ENCODE results near the gene TPPP3.

The TPPP3 gene

GRCh38 chr16:67393111-67393787, at the start of gene TPPP3:
Gene TPPP3, minus strand, starts transcription at chr16:67393498. Its CDS starts 2,387 bp downstream, at chr16:67391111.
- DNase-seq, result peak; percentile 69

DNA sequence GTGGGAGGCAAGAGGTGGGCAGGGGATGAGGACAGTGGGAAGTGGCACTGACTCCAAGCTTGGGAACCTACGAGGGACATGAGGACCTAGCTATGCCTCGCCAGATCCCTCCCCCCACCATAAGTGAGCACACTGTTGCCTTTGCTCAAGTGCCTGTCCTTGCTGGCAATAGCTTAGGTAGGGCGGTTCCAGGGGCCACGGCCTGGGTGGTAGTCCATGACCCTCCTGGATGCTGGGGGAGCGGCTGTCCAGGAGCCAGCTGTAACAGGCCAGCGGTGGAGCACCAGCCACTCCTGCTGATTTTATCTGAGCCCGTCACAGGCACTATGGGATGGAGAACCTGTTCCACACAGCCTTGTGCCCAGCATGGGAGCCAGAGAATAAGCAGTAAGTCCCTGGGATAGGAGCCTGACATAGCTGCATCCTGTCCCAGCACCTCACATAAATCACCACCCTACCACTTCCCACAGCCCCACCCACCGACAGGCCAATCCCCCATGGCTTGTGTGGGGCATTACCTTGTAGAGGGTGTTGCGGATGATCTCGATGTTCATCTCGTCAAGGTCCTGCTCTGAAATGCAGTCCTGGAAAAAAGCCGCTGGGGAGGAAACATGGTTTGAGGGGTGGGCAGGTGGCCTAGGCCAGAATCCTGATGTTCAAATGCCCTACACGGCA, 49.4 kb upstream of the TPPP3 start:
- DNase-seq, result no peak

GRCh38 chr16:67441907-67442306, 48.6 kb upstream of the TPPP3 start:
- DNase-seq, result no peak

DNA sequence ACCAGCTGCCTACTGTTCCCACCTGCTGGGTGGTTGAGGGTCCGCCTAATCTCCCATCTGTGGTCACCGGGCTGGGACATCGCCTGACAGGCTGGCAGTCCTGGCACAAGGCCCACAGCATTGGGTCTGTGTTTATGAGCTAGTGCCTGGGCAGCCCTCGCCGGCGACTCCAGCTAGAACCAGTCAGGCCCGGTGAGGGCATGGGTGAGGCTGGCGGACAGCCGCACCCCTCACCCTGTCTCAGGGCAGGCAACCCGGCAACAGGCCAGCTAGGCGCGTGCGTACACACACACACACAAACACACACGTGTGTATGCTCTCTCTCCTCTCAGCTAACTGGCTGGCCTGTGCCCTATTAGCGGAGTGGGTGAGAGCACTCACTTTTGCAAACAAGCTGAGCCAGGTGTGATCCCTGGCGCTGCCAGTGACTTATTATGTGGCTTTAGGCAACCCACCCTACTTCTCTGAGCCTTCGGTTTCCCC, 48.0 kb upstream of the TPPP3 start:
- no peak for DNase-seq

- DNase-seq, result no peak
Measured at GRCh38 chr16:67438824-67439393, 45.6 kb upstream of the TPPP3 start.

DNA sequence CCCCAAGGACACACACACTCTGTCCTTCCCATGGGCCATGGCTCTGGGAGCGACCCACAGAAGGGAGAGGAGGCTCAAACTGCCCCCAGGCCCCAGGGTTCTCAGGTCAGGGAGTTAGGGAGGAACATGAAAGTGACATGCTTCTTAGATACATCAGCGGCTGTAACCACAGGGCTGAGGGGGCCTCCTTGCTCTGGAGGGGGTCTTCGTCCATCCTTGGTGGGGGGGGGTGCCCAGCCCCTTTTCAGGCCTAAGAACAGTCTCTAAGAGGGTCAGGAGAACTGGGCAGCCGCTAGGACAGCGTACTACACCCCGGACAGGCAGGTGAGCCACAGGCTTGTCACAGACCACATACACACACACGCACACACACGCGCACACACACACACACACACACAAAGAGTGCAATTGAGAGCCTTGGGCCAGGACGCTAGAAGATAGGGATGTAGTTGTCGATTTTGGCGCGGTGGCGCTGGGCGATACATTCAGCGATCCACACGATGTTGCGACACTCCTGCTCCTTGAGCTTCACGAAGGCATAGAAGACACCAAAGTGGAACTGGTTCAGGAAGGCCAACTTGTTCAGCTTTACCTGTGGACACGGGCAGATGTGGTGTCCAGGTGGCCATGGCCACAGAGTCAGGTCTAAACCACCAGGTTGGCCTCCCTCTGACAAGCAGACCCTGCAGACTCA, 44.9 kb upstream of the TPPP3 start:
- no peak for DNase-seq

DNA sequence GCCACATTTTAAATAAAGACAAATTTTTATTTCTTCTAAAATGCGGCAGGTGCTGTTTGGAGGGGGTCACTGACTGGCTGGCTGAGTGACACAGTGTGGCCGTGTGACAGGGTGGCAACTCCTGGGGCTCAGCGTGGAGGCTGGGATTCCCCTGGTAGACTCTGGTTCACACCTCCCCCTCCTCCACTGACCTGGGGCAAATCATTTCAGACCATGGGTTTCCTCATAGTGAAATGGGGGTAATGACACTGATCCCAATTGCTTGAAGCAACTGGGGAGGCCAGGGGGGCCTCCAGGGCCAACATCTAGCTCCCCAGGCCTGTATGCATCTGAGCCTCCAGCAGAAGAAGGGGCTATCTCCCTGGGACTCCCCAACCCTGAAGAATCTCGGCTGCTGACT, 44.2 kb upstream of the TPPP3 start:
- no peak for DNase-seq

DNA sequence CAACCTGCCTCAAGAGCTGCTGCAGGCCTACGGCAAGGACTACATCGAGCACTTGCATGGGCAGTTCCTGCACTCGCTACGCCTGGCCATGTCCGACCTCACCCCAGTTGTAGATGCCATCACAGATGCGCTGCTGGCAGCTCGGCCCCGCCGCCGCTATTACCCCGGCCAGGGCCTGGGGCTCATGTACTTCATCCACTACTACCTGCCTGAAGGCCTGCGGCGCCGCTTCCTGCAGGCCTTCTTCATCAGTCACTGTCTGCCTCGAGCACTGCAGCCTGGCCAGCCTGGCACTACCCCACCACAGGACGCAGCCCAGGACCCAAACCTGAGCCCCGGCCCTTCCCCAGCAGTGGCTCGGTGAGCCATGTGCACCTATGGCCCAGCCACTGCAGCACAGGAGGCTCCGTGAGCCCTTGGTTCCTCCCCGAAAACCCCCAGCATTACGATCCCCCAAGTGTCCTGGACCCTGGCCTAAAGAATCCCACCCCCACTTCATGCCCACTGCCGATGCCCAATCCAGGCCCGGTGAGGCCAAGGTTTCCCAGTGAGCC, 43.4 kb upstream of the TPPP3 start:
- no peak for DNase-seq

DNA sequence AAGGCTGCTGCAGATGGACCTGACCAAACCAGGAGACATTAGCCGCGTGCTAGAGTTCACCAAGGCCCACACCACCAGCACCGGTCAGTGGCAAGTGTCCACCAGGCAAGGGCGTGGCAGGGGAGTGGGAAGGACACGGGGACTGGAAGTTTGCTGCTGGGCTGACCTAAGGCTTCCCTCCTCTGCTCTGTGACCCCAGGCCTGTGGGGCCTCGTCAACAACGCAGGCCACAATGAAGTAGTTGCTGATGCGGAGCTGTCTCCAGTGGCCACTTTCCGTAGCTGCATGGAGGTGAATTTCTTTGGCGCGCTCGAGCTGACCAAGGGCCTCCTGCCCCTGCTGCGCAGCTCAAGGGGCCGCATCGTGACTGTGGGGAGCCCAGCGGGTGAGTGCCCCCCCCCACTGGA, 42.5 kb upstream of the TPPP3 start:
- DNase-seq, result no peak

DNA sequence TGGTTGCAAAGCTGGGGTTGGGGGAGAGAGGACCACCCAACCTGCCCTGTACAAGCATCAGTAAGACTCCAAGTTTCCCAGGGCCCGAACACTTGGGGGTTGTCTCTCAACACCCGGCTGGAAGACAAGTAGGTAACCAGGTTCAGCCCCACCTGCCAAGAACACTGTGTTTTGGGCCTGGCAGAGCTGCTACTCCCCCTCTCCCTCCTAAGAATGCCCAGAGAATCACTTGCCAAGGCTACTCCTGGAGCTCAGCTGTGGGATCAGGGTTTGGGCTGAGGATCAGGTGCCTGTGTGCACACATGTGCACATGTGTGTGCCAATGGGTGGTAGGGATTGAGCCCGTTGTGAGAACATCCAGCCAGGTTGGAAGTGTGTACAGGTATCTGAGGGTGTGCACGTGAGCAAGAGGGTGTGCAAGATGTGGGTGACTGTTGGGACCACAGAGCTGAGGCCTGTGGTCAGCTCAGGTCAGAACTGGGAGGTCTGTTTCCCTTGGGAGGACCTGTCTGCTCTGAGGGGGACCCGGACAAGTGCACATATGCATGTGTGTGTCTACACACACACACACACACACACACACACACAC, 39.9 kb upstream of the TPPP3 start:
- DNase-seq, result no peak

DNA sequence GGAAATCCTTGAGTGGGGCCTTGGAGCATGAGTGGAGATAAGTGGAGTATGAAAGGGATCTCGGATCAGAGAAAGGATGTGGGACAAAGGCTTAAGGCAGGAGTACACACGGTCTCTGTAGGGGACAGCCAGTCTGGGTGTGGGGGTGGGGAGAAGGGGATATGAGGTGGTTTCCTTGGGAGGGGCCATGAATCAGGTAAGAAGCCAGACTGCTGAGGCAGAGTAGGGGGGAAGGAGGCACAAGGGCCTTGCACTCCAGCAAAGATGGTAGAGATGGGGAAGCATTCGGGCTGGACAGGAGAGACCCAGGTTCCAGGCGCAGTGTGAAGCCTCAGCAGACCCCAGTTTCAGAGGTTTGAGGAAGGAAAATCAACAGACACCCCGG, 39.2 kb upstream of the TPPP3 start:
- DNase-seq, result no peak

- DNase-seq, result no peak
Measured at GRCh38 chr16:67431775-67432505, 38.6 kb upstream of the TPPP3 start.

DNA sequence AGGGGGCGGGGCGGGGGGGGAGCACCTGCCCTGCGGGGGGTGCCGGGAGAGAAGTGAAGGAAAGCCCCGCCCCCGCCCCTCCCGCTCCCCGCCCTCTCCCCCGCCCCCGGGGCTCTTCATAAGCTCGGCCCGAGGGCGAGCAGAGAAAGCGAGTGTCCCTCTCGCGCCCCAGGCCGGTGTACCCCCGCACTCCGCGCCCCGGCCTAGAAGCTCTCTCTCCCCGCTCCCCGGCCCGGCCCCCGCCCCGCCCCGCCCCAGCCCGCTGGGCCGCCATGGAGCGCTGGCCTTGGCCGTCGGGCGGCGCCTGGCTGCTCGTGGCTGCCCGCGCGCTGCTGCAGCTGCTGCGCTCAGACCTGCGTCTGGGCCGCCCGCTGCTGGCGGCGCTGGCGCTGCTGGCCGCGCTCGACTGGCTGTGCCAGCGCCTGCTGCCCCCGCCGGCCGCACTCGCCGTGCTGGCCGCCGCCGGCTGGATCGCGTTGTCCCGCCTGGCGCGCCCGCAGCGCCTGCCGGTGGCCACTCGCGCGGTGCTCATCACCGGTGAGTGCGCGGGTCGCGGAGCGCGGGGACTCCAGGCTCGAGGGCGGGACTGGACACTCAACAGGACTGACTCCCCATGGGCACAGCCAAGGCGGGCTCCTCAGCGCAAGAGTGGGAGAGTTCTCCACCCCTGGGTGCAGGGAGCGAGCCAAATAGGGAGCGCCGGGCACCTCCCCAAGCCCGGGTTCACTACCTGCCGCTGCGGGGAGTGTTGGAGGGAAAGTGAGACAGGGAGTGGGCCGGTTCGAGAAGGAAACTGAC, 37.9 kb upstream of the TPPP3 start, which contains the start of gene HSD11B2:
Gene HSD11B2, plus strand, starts transcription at position 145 of the 798 bp plus-strand sequence. Its CDS starts 128 bp downstream, at position 273.
- DNase-seq, result peak; percentile 13

- DNase-seq, result no peak
Measured at GRCh38 chr16:67430504-67430976, 37.2 kb upstream of the TPPP3 start.

- no peak for DNase-seq
Measured at GRCh38 chr16:67429799-67430503, 36.7 kb upstream of the TPPP3 start.

- DNase-seq, result no peak
Measured at GRCh38 chr16:67429053-67429798, 35.9 kb upstream of the TPPP3 start.

DNA sequence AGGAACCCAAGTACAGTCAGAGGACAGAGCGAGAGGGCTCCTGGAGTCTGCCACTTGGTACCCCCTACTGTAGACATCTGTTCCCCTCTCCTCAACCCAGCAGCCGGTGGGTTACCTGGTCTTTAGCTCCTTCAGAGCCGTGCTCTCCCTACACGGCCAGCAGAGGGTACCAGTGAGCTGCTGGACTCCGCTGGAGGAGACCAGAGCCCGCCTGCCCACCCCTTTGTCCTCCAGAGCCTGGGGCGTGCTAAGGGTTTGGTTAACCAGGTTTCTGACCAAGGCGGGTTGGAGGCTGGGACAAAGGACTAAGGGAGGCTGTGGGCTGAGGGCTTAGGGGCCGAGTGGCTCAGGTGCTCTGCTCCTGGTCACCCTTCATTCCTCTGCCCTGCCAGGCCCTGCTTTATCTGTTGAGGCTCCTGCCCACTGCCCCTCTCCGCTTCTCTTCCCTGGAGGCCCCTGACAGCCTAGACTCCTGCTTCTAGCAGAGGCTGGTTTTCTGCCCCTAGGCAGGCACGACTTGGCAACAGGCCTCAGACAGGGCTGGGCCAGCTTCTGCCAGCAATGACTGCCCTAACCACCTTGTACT, 34.9 kb upstream of the TPPP3 start:
- peak; percentile 43 for DNase-seq

DNA sequence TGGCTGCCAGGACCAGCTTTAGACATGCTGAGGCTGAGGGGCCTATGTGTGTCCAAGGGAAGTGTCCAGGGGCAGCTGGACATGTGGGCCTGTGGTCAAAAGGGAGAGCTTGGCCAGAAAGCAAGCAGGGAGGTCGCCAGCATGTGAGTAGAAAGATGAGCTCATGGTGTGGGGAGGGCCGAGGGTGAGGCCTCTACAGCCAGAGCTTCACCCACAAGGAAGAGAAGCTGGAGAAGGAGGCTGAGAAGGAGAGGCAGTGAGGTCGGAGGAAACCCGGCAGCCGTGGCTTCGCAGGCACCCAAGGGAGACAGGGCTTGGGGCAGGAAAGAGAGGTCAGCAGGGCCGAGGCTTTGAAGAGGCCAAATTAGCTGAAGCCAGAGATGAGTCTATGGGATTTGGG, 33.7 kb upstream of the TPPP3 start:
- DNase-seq, result no peak

GRCh38 chr16:67426022-67426421, 32.7 kb upstream of the TPPP3 start:
- no peak for DNase-seq

All from fibroblast of skin of right quadriceps (primary cell).